HG02571 (cell line): ENCODE data around the gene ARL10.
"Not testable (repeated sequence)": the region's sequence is repeated elsewhere in the genome, so short reads cannot be mapped to it uniquely, and the experiment has no call there.

Source experiments
- ATAC-seq: cut with Tn5 transposase; IDR thresholded peaks from one replicate; pipeline ENCODE4 v1.9.1; 2021; ENCODE audit warnings: mild to moderate bottlenecking, moderate library complexity; ENCODE audit not compliant: unreplicated experiment

The ARL10 gene

GRCh38 chr5:176388003-176388443 is 22.7 kb downstream of the ARL10 start:
- no peak for ATAC-seq

- ATAC-seq, result peak; percentile 88
Measured at GRCh38 chr5:176388444-176389134, 23.3 kb downstream of the ARL10 start, which contains the start of the genes HIGD2A and NOP16. Gene HIGD2A, plus strand, starts transcription at chr5:176388751. Its CDS starts 69 bp downstream, at chr5:176388820. Gene NOP16, minus strand, starts transcription at chr5:176388598. Its CDS starts 59 bp downstream, at chr5:176388539.

GRCh38 chr5:176389135-176390123 is 24.1 kb downstream of the ARL10 start:
- ATAC-seq, result peak; percentile 24

GRCh38 chr5:176391479-176391878 is 26.2 kb downstream of the ARL10 start:
- no peak for ATAC-seq

- no peak for ATAC-seq
Measured at GRCh38 chr5:176391999-176392398, 26.7 kb downstream of the ARL10 start.

GRCh38 chr5:176392526-176392925 is 27.2 kb downstream of the ARL10 start:
- no peak for ATAC-seq

GRCh38 chr5:176394096-176394495 is 28.8 kb downstream of the ARL10 start:
- no peak for ATAC-seq

- ATAC-seq, result no peak
Measured at GRCh38 chr5:176394881-176395675, 29.8 kb downstream of the ARL10 start.

GRCh38 chr5:176396330-176396729 is 31.0 kb downstream of the ARL10 start:
- no peak for ATAC-seq

- no peak for ATAC-seq
Measured at GRCh38 chr5:176397736-176398420, 32.6 kb downstream of the ARL10 start.

GRCh38 chr5:176400382-176401156 is 35.3 kb downstream of the ARL10 start:
- no peak for ATAC-seq

GRCh38 chr5:176401281-176402205 is 36.3 kb downstream of the ARL10 start:
- ATAC-seq, result no peak

- ATAC-seq, result no peak
Measured at GRCh38 chr5:176405656-176406435, 40.6 kb downstream of the ARL10 start.

GRCh38 chr5:176406436-176407052 is 41.3 kb downstream of the ARL10 start:
- ATAC-seq, result no peak

- ATAC-seq, result no peak
Measured at GRCh38 chr5:176407456-176408251, 42.4 kb downstream of the ARL10 start.

GRCh38 chr5:176408252-176408573 is 42.9 kb downstream of the ARL10 start:
- ATAC-seq, result not testable (repeated sequence)
